MG63 (cell line): ENCODE results near the gene ACAA2. TPM values are rescaled to one million over a fixed set of nuclear protein-coding genes. Genes with fewer than 3 reads are reported as not detected.

ENCODE experiments used
- DNase-seq: peaks from one replicate; pipeline ENCODE4 v3.0.0-alpha.2; 2020
- H3K27me3 ChIP-seq: fragments of 250-450 bp; sonication (Bioruptor Pico); 2 replicates; pipeline ENCODE4 v1.5.1; 2020; ENCODE audit warnings: mild to moderate bottlenecking, moderate library complexity
- H3K36me3 ChIP-seq: fragments of 250-450 bp; sonication (Bioruptor Pico); 2 replicates; pipeline ENCODE4 v1.5.1; 2020; ENCODE audit warnings: mild to moderate bottlenecking, moderate library complexity
- H3K4me3 ChIP-seq: fragments of 250-450 bp; sonication (Bioruptor Pico); 2 replicates; pipeline ENCODE4 v1.5.1; 2020; ENCODE audit warnings: mild to moderate bottlenecking, moderate library complexity
- H3K9me3 ChIP-seq: fragments of 250-450 bp; sonication (Bioruptor Pico); 2 replicates; pipeline ENCODE4 v1.5.1; 2020; ENCODE audit warnings: mild to moderate bottlenecking, moderate library complexity
- total RNA-seq: library from RNA; depleted of rRNA; stranded (reverse); fragments of >200 nt; shearing (Covaris generic); gene quantifications from 2 replicates; pipeline ENCODE4 v1.2.3, GENCODE V29; 2014; ENCODE audit warnings: low replicate concordance

Gene ACAA2
- total RNA-seq, 1 experiment from 2014 or later: 109 TPM

- Histone ChIP-seq H3K4me3 (no peak overlapping the region), H3K36me3 (no peaks in the 10 kb centered on the region), H3K9me3 (no peaks in the 10 kb centered on the region), H3K27me3 (no peaks in the 10 kb centered on the region)
- DNase-seq: no peak
These were observed 70.8 kb downstream of the ACAA2 start for GRCh38 chr18:49742316-49743116.

GRCh38 chr18:49739275-49739674, 74.1 kb downstream of the ACAA2 start:
- DNase-seq: peak; percentile 45
- no peaks in the 10 kb centered on the region for H3K27me3 ChIP-seq
- no peaks in the 10 kb centered on the region for H3K36me3 ChIP-seq
- H3K4me3 ChIP-seq: no peak overlapping the region
- H3K9me3 ChIP-seq: no peaks in the 10 kb centered on the region

- DNase-seq: no peak
- H3K36me3 ChIP-seq: no peaks in the 10 kb centered on the region
- H3K27me3 ChIP-seq: no peaks in the 10 kb centered on the region
- H3K4me3 ChIP-seq: no peak overlapping the region
- H3K9me3 ChIP-seq: no peaks in the 10 kb centered on the region
These were observed 74.6 kb downstream of the ACAA2 start for GRCh38 chr18:49738721-49739120.

GRCh38 chr18:49734836-49735235, 78.5 kb downstream of the ACAA2 start:
- Histone ChIP-seq H3K36me3 (no peaks in the 10 kb centered on the region), H3K9me3 (no peaks in the 10 kb centered on the region), H3K4me3 (no peak overlapping the region), H3K27me3 (no peaks in the 10 kb centered on the region)
- no peak for DNase-seq

- DNase-seq: no peak
- H3K9me3 ChIP-seq: no peaks in the 10 kb centered on the region
- H3K27me3 ChIP-seq: no peaks in the 10 kb centered on the region
- H3K4me3 ChIP-seq: no peak overlapping the region
- H3K36me3 ChIP-seq: no peaks in the 10 kb centered on the region
These were observed 79.3 kb downstream of the ACAA2 start for GRCh38 chr18:49733896-49734585.

- no peak for DNase-seq
These were observed 80.0 kb downstream of the ACAA2 start for GRCh38 chr18:49733321-49733720.

More at GRCh38 chr18:49733321-49733720, 80.0 kb downstream of the ACAA2 start:
- H3K36me3 ChIP-seq: no peaks in the 10 kb centered on the region
- no peaks in the 10 kb centered on the region for H3K9me3 ChIP-seq
- no peak overlapping the region for H3K4me3 ChIP-seq
- H3K27me3 ChIP-seq: no peaks in the 10 kb centered on the region
